H1 (cell line): ENCODE data around the gene HAO2. TPM values are rescaled to one million over a fixed set of nuclear protein-coding genes. Genes with fewer than 3 reads are reported as not detected.

Source experiments
- CTCF ChIA-PET: fragments of 300-600 bp; sonication (Branson Sonifier 250); formaldehyde crosslinking; loops from one replicate; lab custom pipeline; 2021; ENCODE audit not compliant: partially characterized antibody; lab: Charles Lee
- POLR2A ChIA-PET: fragments of 300-600 bp; sonication (Branson Sonifier 250); formaldehyde crosslinking; loops from one replicate; lab custom pipeline; 2021; ENCODE audit warnings: inconsistent platforms; ENCODE audit not compliant: partially characterized antibody; lab: Charles Lee
- DNase-seq, 2 experiments: peaks; one replicate each; pipeline versions ENCODE4 v3.0.0 to v3.0.0-alpha.2; 2010 to 2022; ENCODE audit warnings: low spot score in 2 of 2, low read depth in 1 of 2, mixed read lengths in 1 of 2
- FAIRE-seq: peaks from 2 replicates; lab custom pipeline; 2011; peaks lifted over from hg19 to GRCh38; lab: Jason Lieb, UNC
- H2AFZ ChIP-seq: 2 replicates; pipeline ENCODE4 v1.8.1; 2012; ENCODE audit warnings: low read length, inconsistent platforms
- H2AK5ac ChIP-seq: 2 replicates; pipeline ENCODE4 v1.6.1; 2013; ENCODE audit warnings: low read depth, low read length
- H2BK120ac ChIP-seq: replicated peaks from 2 replicates; pipeline ENCODE3; 2013; ENCODE audit warnings: low read depth, low read length, inconsistent platforms
- H2BK12ac ChIP-seq: 2 replicates; pipeline ENCODE4 v1.6.1; 2013; ENCODE audit warnings: low read depth, low read length
- H2BK15ac ChIP-seq: 2 replicates; pipeline ENCODE4 v1.6.1; 2013; ENCODE audit warnings: low read length
- H2BK20ac ChIP-seq: 2 replicates; pipeline ENCODE4 v1.6.1; 2013; ENCODE audit warnings: low read length
- H2BK5ac ChIP-seq: 2 replicates; pipeline ENCODE4 v1.6.1; 2013; ENCODE audit warnings: low read depth, low read length
- H3K14ac ChIP-seq: 2 replicates; pipeline ENCODE4 v1.6.1; 2013; ENCODE audit warnings: inconsistent platforms; ENCODE audit not compliant: insufficient read length
- H3K18ac ChIP-seq: 2 replicates; pipeline ENCODE4 v1.6.1; 2013; ENCODE audit warnings: low read length; ENCODE audit errors: extremely low read depth
- H3K23ac ChIP-seq: 2 replicates; pipeline ENCODE4 v1.6.1; 2013; ENCODE audit warnings: inconsistent platforms; ENCODE audit not compliant: insufficient read length
- H3K23me2 ChIP-seq: 2 replicates; pipeline ENCODE4 v1.6.1; 2013; ENCODE audit warnings: low read depth, low read length
- H3K27ac ChIP-seq: 2 replicates; pipeline ENCODE4 v1.6.1; 2011; ENCODE audit warnings: low read depth, low read length, inconsistent platforms
- H3K27me3 ChIP-seq, 4 experiments: replicated peaks in 1 of 4; 1 replicate in 1 of 4; 2 replicates in 3 of 4; pipeline versions ENCODE4 v1.6.1 to v1.8.1; 2011 to 2013; ENCODE audit warnings: low read length in 3 of 4, mild to moderate bottlenecking in 3 of 4, inconsistent platforms in 2 of 4, mixed read lengths in 2 of 4, moderate library complexity in 1 of 4; ENCODE audit not compliant: control insufficient read depth in 3 of 4, insufficient read depth in 3 of 4; ENCODE audit errors: extremely low read depth in 1 of 4
- H3K36me3 ChIP-seq, 4 experiments: 2 replicates each; pipeline versions ENCODE4 v1.6.1 to v1.8.1; 2011 to 2013; ENCODE audit warnings: mild to moderate bottlenecking in 4 of 4, low read length in 3 of 4, moderate library complexity in 2 of 4, control low read depth in 1 of 4, inconsistent platforms in 1 of 4; ENCODE audit not compliant: insufficient read depth in 4 of 4, control insufficient read depth in 2 of 4
- H3K4ac ChIP-seq: replicated peaks from 2 replicates; pipeline ENCODE3; 2013; ENCODE audit warnings: low read length, low read depth, mixed read lengths, inconsistent platforms; ENCODE audit not compliant: insufficient read length
- H3K4me1 ChIP-seq, 4 experiments: replicated peaks in 1 of 4; 1 replicate in 1 of 4; 2 replicates in 3 of 4; pipeline versions ENCODE4 v1.6.1 to v1.8.1; 2011 to 2013; ENCODE audit warnings: low read length in 3 of 4, inconsistent platforms in 2 of 4, mixed read lengths in 1 of 4; ENCODE audit not compliant: insufficient read depth in 4 of 4, control insufficient read depth in 3 of 4
- H3K4me2 ChIP-seq, 2 experiments: 2 replicates each; pipeline versions ENCODE4 v1.6.1 to v1.8.1; 2011 to 2013; ENCODE audit warnings: low read depth in 2 of 2, low read length in 2 of 2, control low read depth in 1 of 2, inconsistent platforms in 1 of 2, mild to moderate bottlenecking in 1 of 2; ENCODE audit not compliant: insufficient read depth in 1 of 2
- H3K4me3 ChIP-seq, 4 experiments: fragments of 200-600, 300-600 bp in 1 of 4; sonication (generic), shearing (Covaris generic), sonication (Bioruptor Twin) in 1 of 4; 2 replicates each; pipeline versions ENCODE4 v1.5.1 to v1.8.1; 2011 to 2016; ENCODE audit warnings: low read length in 4 of 4, low read depth in 3 of 4, control low read depth in 2 of 4, inconsistent platforms in 2 of 4, mild to moderate bottlenecking in 2 of 4, mixed read lengths in 1 of 4, moderate library complexity in 1 of 4; ENCODE audit not compliant: insufficient read depth in 2 of 4; ENCODE audit errors: extremely low read depth in 1 of 4
- H3K56ac ChIP-seq: replicated peaks from 2 replicates; pipeline ENCODE3; 2013; ENCODE audit warnings: low read depth, mild to moderate bottlenecking, mixed read lengths, low read length, inconsistent platforms; ENCODE audit not compliant: insufficient read length
- H3K79me1 ChIP-seq: 2 replicates; pipeline ENCODE4 v1.6.1; 2013; ENCODE audit warnings: low read depth, low read length, control low read depth
- H3K79me2 ChIP-seq, 2 experiments: 2 replicates each; pipeline versions ENCODE4 v1.6.1 to v1.8.1; 2012 to 2013; ENCODE audit warnings: low read length in 2 of 2, mild to moderate bottlenecking in 2 of 2, inconsistent platforms in 1 of 2; ENCODE audit not compliant: insufficient read depth in 2 of 2, control insufficient read depth in 1 of 2
- H3K9ac ChIP-seq, 4 experiments: replicated peaks in 1 of 4; 1 replicate in 1 of 4; 2 replicates in 3 of 4; pipeline versions ENCODE4 v1.6.1 to v1.8.1; 2011 to 2013; ENCODE audit warnings: low read depth in 3 of 4, low read length in 3 of 4, control low read depth in 2 of 4, mild to moderate bottlenecking in 2 of 4, moderate library complexity in 2 of 4, inconsistent platforms in 1 of 4; ENCODE audit errors: extremely low read depth in 1 of 4
- H3K9me3 ChIP-seq, 2 experiments: 2 replicates each; pipeline versions ENCODE4 v1.6.1 to v1.8.1; 2012 to 2013; ENCODE audit warnings: mild to moderate bottlenecking in 2 of 2, moderate library complexity in 2 of 2, control low read depth in 1 of 2, inconsistent platforms in 1 of 2, low read depth in 1 of 2, low read length in 1 of 2, mixed read lengths in 1 of 2; ENCODE audit not compliant: insufficient read depth in 2 of 2
- H4K20me1 ChIP-seq, 2 experiments: replicated peaks in 1 of 2; 2 replicates each; pipeline versions ENCODE3 to v1.8.1; 2011 to 2013; ENCODE audit warnings: inconsistent platforms in 2 of 2, low read length in 2 of 2, mild to moderate bottlenecking in 1 of 2; ENCODE audit not compliant: insufficient read depth in 2 of 2, control insufficient read depth in 1 of 2
- H4K5ac ChIP-seq: 2 replicates; pipeline ENCODE4 v1.6.1; 2013; ENCODE audit warnings: low read length, low read depth, mixed read lengths, inconsistent platforms; ENCODE audit not compliant: insufficient read length
- H4K8ac ChIP-seq: 2 replicates; pipeline ENCODE4 v1.8.0; 2013; ENCODE audit warnings: mild to moderate bottlenecking, moderate library complexity, low read length, inconsistent platforms; ENCODE audit not compliant: insufficient read depth; ENCODE audit errors: extremely low read depth
- H4K91ac ChIP-seq: replicated peaks from 2 replicates; pipeline ENCODE3; 2013; ENCODE audit warnings: low read length, mixed read lengths, inconsistent platforms; ENCODE audit not compliant: insufficient read length
- ATF3 ChIP-seq: IDR thresholded peaks from 2 replicates; pipeline ENCODE4 v1.6.1; 2011; ENCODE audit warnings: low read depth, mild to moderate bottlenecking, low read length; ENCODE audit not compliant: insufficient read depth
- E2F6 ChIP-seq: IDR thresholded peaks from 2 replicates; pipeline ENCODE4 v1.6.1; 2012; ENCODE audit warnings: inconsistent platforms
- EZH2 ChIP-seq: fragments of 200-600 bp; sonication (generic); IDR thresholded peaks from 2 replicates; pipeline ENCODE4 v1.7.1; 2012; ENCODE audit warnings: low read depth, mild to moderate bottlenecking, moderate library complexity, low read length, inconsistent platforms; ENCODE audit not compliant: severe bottlenecking
- SAP30 ChIP-seq: fragments of 300-600 bp; sonication (generic); IDR thresholded peaks from 2 replicates; pipeline ENCODE4 v1.7.1; 2012; ENCODE audit warnings: low read length, moderate library complexity, mild to moderate bottlenecking, inconsistent platforms; ENCODE audit not compliant: insufficient read depth, insufficient replicate concordance
- SP2 ChIP-seq: IDR thresholded peaks from 2 replicates; pipeline ENCODE4 v1.6.1; 2012; ENCODE audit warnings: mild to moderate bottlenecking, low read length, inconsistent platforms
- TAF1 ChIP-seq: IDR thresholded peaks from 2 replicates; pipeline ENCODE4 v1.6.1; 2011; ENCODE audit warnings: mild to moderate bottlenecking, low read depth, low read length
- USF2 ChIP-seq: IDR thresholded peaks from 2 replicates; pipeline ENCODE4 v1.6.1; 2011; ENCODE audit warnings: low read length, improper control_type of control experiment
- WGBS, 2 experiments: shearing (Covaris generic) in 1 of 2; methylation state at CpG; one replicate each; pipeline versions ENCODE4 v1.1.6 to v1.1.7; 2013 to 2015; ENCODE audit warnings: low lambda C conversion rate in 2 of 2, mixed read lengths in 2 of 2, inconsistent platforms in 1 of 2, low coverage in 1 of 2, missing lambda C conversion rate in 1 of 2; ENCODE audit not compliant: insufficient replicate concordance in 2 of 2, insufficient coverage in 1 of 2, insufficient read length in 1 of 2; ENCODE audit errors: extremely low coverage in 1 of 2, missing lambda C conversion rate in 1 of 2; 5-methylcytosine and 5-hydroxymethylcytosine counted together
- polyA plus RNA-seq, 7 experiments: library from polyadenylated mRNA; depleted of rRNA in 3 of 7; stranded (reverse) in 5 of 7; unstranded in 2 of 7; fragments of >200 nt in 5 of 7; fragments of 200-250 nt in 2 of 7; gene quantifications; 1 replicate in 5 of 7; 2 replicates in 1 of 7; 4 replicates in 1 of 7; pipeline versions ENCODE4 v1.2.1 to v1.2.3, GENCODE V29; 2011 to 2013; ENCODE audit warnings: missing spikeins in 2 of 7, mixed read lengths in 2 of 7
- total RNA-seq: library from RNA; stranded (reverse); fragmentation: NEBNext Ultra II Directional; extraction: Animal tissue kit (Norgen Biotek cat#: 25700); gene quantifications from 2 replicates; pipeline ENCODE4 v1.2.1, GENCODE V29; 2021

Gene HAO2
- total and polyA plus RNA-seq, 2 of the 8 experiments (the other 6 are each of a cell fraction or from before 2014, with no cell fraction given): not detected

GRCh38 chr1:119410961-119411360 is 42.4 kb downstream of the HAO2 start:
- Histone ChIP-seq H2BK20ac (no peak overlapping the region), H4K91ac (no peak overlapping the region), H4K20me1 (no peaks in the 10 kb centered on the region), H2BK5ac (no peak overlapping the region), H3K27ac (no peak overlapping the region), H3K36me3 (no peaks in the 10 kb centered on the region), H3K23me2 (no peaks in the 10 kb centered on the region), H3K14ac (no peak overlapping the region), H2AFZ (no peak overlapping the region), H3K9ac (no peak overlapping the region), H3K23ac (no peak overlapping the region), H3K79me2 (no peaks in the 10 kb centered on the region), H3K9me3 (no peaks in the 10 kb centered on the region), H4K8ac (no peak overlapping the region), H2BK15ac (no peak overlapping the region), H3K79me1 (no peaks in the 10 kb centered on the region), H2AK5ac (no peak overlapping the region), H3K27me3 (no peaks in the 10 kb centered on the region), H3K18ac (no peak overlapping the region), H2BK12ac (no peak overlapping the region), H4K5ac (no peak overlapping the region), H3K4me3 (no peak overlapping the region), H3K4ac (no peak overlapping the region), H3K4me2 (no peak overlapping the region), H3K4me1 (no peaks in the 10 kb centered on the region), H3K56ac (no peak overlapping the region), H2BK120ac (no peak overlapping the region)
- WGBS, 2 experiments: 87% methylated on average over 3 of the region's 3 CpGs; no CpG with 5 or more reads in 1 of the 2 experiments
- ChIA-PET CTCF (interaction anchor here (0.6 kb wide), 1 partner anchor 23 kb away, joined by 3 read pairs; no protein-coding TSS in a partner anchor), POLR2A (no interaction called here)
- no peak for DNase-seq
- no peak for FAIRE-seq
- TF ChIP-seq EZH2: no peak
- TF ChIP-seq SAP30: no peak
- TF ChIP-seq SP2: no peak
- TF ChIP-seq ATF3: no peak
- TF ChIP-seq E2F6: no peak
- TF ChIP-seq USF2: no peak
- no peak for TF ChIP-seq TAF1
